Glutamatergic neuron (in vitro differentiated cells): ENCODE measurements around the gene RANBP10. TPM values are rescaled to one million over a fixed set of nuclear protein-coding genes. Genes with fewer than 3 reads are reported as not detected.

Source experiments
- DNase-seq: peaks from one replicate; pipeline ENCODE4 v3.0.0; 2022
- H3K27ac Mint-ChIP-seq: one replicate; pipeline ENCODE4 v1.8.0; 2020; ENCODE audit warnings: mild to moderate bottlenecking, mixed read lengths, inconsistent platforms; ENCODE audit not compliant: unreplicated experiment
- H3K27me3 Mint-ChIP-seq: one replicate; pipeline ENCODE4 v1.8.0; 2020; ENCODE audit warnings: mild to moderate bottlenecking, moderate library complexity, mixed read lengths, inconsistent platforms; ENCODE audit not compliant: unreplicated experiment
- H3K36me3 Mint-ChIP-seq: one replicate; pipeline ENCODE4 v1.8.0; 2020; ENCODE audit warnings: mild to moderate bottlenecking, mixed read lengths, inconsistent platforms; ENCODE audit not compliant: unreplicated experiment
- H3K4me1 Mint-ChIP-seq: one replicate; pipeline ENCODE4 v1.8.0; 2020; ENCODE audit warnings: mild to moderate bottlenecking, low read depth, mixed read lengths, inconsistent platforms; ENCODE audit not compliant: unreplicated experiment
- H3K4me3 Mint-ChIP-seq: one replicate; pipeline ENCODE4 v1.8.0; 2020; ENCODE audit warnings: mild to moderate bottlenecking, mixed read lengths, inconsistent platforms; ENCODE audit not compliant: unreplicated experiment
- H3K9me3 Mint-ChIP-seq: one replicate; pipeline ENCODE4 v1.8.0; 2020; ENCODE audit warnings: mild to moderate bottlenecking, moderate library complexity, mixed read lengths, inconsistent platforms; ENCODE audit not compliant: unreplicated experiment
- CTCF ChIP-seq: fragments of 200-600 bp; sonication (generic); IDR thresholded peaks from one replicate; pipeline ENCODE4 v1.5.0; 2021; ENCODE audit not compliant: partially characterized antibody, unreplicated experiment
- total RNA-seq: library from RNA; stranded (reverse); fragmentation: NEBNext Ultra II Directional; extraction: Animal tissue kit (Norgen Biotek cat#: 25700); gene quantifications from one replicate; pipeline ENCODE4 v1.2.1, GENCODE V29; 2021; ENCODE audit not compliant: unreplicated experiment

RANBP10 gene
- total RNA-seq, 1 donor from 2014 or later: 32.0 TPM

DNA sequence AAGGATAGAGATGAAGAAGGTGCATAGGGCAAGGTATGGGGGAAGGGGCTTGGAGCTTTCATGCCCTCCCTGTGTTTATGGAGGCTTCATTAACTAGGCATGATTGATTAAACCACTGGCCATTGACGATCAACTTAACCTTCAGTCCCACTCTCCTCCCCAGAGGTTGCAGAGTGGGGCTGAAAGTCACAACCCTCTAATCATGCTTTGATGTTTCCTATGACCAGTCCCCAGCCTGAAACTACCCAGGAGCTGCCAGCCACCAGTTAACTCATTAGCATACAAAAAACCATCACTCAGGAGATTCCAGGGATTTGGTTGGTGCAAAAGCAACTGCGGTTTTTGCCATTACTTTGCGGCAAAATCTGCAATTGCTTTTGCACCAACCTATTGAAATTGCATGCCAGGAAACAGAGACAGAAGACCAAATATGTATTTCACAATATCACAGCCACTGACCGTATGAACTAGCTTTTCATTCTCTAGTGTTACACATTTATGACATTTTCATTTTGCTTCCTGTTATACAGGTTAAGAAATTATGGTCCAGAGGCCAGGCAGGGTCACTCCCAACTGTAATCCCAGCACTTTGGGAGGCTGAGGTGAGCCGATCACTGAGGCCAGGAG is 92.6 kb downstream of the RANBP10 start:
- H3K4me3 Mint-ChIP-seq: peak overlapping the region; percentile 41
- peaks cover 17% of the 10 kb centered on the region for H3K4me1 Mint-ChIP-seq
- peaks cover 2% of the 10 kb centered on the region for H3K27me3 Mint-ChIP-seq
- no peak for DNase-seq
- H3K27ac Mint-ChIP-seq: no peak overlapping the region
- peaks cover 2% of the 10 kb centered on the region for H3K9me3 Mint-ChIP-seq
- TF ChIP-seq CTCF: no peak
- no peaks in the 10 kb centered on the region for H3K36me3 Mint-ChIP-seq

DNA sequence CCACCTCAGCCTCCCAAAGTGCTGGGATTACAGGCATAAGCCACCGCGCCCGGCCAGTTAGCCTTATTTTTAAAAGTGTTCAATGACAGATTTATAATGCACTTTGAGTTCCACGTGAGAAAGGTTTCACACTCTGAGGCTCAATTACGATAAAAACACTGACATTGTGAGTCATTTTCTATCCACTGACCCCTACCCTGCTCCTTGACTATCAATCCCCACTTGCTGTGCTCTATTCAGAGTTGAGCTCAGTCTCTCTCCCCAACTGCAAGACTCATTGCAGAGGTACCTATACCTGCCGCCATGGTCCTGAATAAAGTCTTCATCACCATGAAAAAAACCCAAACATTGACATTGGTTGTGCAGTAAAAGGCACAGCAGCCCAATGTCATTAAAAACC is 95.8 kb downstream of the RANBP10 start:
- peak overlapping the region; percentile 39 for H3K27ac Mint-ChIP-seq
- H3K9me3 Mint-ChIP-seq: peaks cover 2% of the 10 kb centered on the region
- H3K4me3 Mint-ChIP-seq: no peak overlapping the region
- peaks cover 7% of the 10 kb centered on the region for H3K4me1 Mint-ChIP-seq
- DNase-seq: no peak
- no peaks in the 10 kb centered on the region for H3K27me3 Mint-ChIP-seq
- TF ChIP-seq CTCF: no peak
- no peaks in the 10 kb centered on the region for H3K36me3 Mint-ChIP-seq

- TF ChIP-seq CTCF: no peak
- H3K27me3 Mint-ChIP-seq: no peaks in the 10 kb centered on the region
These were observed 97.3 kb downstream of the RANBP10 start for GRCh38 chr16:67709050-67709449.

DNA sequence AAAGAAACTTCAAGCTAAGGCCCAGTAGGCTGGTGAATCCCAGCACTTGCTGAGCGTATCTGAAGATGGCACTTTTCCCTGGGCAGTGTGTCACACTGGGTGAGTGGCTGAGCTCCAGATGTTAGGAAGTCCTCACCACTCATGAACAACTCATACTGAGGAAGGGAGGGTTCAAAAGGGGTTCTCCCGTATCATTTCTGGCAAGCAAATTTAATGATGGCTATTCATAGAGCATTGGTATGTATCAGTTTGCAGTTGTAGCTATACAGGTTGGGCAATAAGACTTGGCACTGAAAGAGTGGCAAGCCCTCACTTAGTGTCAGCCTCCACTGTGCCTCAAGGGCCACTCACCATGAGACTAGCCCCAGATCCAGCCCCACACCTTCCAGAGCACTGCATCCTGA is 98.0 kb downstream of the RANBP10 start:
- TF ChIP-seq CTCF: no peak
- H3K27ac Mint-ChIP-seq: no peak overlapping the region
- DNase-seq: no peak
- peaks cover 13% of the 10 kb centered on the region for H3K4me1 Mint-ChIP-seq
- H3K36me3 Mint-ChIP-seq: no peaks in the 10 kb centered on the region
- H3K4me3 Mint-ChIP-seq: no peak overlapping the region
- H3K9me3 Mint-ChIP-seq: no peaks in the 10 kb centered on the region
- no peaks in the 10 kb centered on the region for H3K27me3 Mint-ChIP-seq

More at GRCh38 chr16:67709050-67709449, 97.3 kb downstream of the RANBP10 start:
- H3K4me3 Mint-ChIP-seq: no peak overlapping the region
- no peak overlapping the region for H3K27ac Mint-ChIP-seq
- no peaks in the 10 kb centered on the region for H3K36me3 Mint-ChIP-seq
- no peak for DNase-seq
- peaks cover 2% of the 10 kb centered on the region for H3K9me3 Mint-ChIP-seq
- peaks cover 15% of the 10 kb centered on the region for H3K4me1 Mint-ChIP-seq

- DNase-seq: no peak
- Mint-ChIP-seq H3K27me3 (no peaks in the 10 kb centered on the region), H3K27ac (no peak overlapping the region), H3K9me3 (no peaks in the 10 kb centered on the region), H3K4me3 (no peak overlapping the region), H3K36me3 (no peaks in the 10 kb centered on the region), H3K4me1 (peaks cover 12% of the 10 kb centered on the region)
- TF ChIP-seq CTCF: no peak
These were observed 98.6 kb downstream of the RANBP10 start for GRCh38 chr16:67707790-67708189.
